Stimulated activated CD4-positive, alpha-beta T cell treated with anti-CD3 and anti-CD28 coated beads, Interleukin-2, amount 100 ng/mL, for 4 hours (primary cell): ENCODE measurements around the gene DDX5.
"Not testable (repeated sequence)": the region's sequence is repeated elsewhere in the genome, so short reads cannot be mapped to it uniquely, and the experiment has no call there.

Source experiments
- DNase-seq: peaks from one replicate; pipeline ENCODE4 v3.0.0-alpha.2; 2020; ENCODE audit warnings: low read depth

Gene DDX5

DNA sequence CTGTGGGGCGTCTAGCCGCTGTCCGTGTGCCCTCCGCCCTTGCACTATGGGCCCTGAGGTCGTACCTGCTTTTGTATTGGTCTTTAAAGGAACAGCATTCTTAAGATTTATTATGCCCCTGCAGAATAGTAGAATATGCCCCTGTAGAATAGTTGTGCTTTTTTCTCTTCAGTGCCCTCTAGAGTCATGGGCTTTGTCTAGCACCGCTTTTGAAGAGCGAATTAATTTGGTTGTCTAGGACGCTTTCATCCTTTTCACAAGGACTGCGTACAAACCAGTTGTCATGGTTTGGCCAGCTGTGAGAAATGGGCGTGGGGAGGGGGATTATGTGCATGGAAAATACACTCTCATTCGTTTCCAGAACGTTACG, 1.3 kb upstream of the DDX5 start:
- no peak for DNase-seq

GRCh38 chr17:64506576-64507412, 705 bp upstream of the DDX5 start, which contains the start of gene CEP95:
Gene CEP95, plus strand, starts transcription at chr17:64506977. Its CDS starts 121 bp downstream, at chr17:64507098.
- DNase-seq: peak; percentile 93

- peak; percentile 73 for DNase-seq
Observed at GRCh38 chr17:64505340-64506200, 519 bp downstream of the DDX5 start.

DNA sequence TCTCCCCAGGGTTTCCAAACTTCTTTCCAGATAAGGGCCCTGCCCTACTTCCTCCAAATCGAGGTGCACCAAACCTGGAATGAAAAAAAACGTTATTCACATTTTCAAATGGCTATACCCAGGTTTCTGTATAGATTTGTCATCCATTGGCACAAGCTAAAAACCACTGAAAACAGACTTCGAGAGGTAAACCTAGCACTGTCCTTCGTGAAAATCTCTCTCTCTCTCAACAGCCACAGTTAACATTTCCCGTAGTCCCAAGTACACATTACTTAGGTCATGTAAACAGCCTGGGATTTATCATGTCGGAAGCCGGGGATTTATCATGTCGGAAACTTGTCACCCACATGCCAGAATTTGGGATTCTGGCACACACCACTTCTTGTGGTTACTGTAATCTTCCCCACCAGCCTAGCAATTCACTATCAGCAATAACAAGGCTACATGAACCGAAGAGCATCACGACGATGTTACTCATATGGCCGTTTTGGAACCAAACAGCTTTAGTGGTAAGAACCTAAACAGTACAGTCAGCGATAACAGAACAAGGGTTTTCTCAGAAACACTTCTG, 1.2 kb downstream of the DDX5 start:
- DNase-seq: no peak

GRCh38 chr17:64503821-64504768, 2.0 kb downstream of the DDX5 start:
- DNase-seq: no peak

- DNase-seq: no peak
Observed at GRCh38 chr17:64503341-64503740, 2.7 kb downstream of the DDX5 start.

DNA sequence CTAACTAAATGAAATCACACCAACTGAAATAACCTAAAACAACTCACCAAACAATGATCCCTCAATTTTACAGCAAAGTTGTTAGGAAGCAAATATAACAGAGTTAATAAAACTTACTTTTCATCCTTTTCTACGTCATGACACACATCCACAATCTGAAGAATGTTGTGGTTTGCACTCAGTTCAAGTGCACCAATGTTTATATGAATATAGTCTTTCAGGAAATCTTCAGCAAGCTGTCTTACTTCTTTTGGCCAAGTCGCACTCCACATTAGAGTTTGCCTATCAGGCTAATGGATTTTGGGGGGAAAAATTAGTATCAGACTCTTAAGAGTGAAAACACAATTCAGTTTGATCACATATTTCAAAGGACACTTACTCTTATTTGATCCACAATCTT, 3.3 kb downstream of the DDX5 start:
- DNase-seq: no peak

DNA sequence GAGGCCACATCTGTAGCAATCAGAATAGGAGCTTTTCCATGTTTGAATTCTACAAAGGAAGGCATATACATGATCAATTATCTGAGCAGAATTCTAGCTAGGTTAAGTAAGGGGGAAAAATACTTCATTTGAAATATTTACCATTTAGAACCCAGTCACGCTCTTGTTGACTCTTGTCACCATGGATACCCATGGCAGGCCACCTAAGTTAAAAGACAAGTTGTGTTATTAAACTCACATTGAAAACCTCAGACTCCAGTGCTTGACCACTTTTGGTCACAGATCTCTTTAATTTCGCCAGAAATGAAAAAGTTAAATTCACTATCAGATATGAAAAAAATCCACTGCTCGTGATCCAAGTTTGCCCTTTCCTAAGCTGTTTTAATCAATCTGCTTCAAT, 4.1 kb downstream of the DDX5 start:
- no peak for DNase-seq

- no peak for DNase-seq
Observed at GRCh38 chr17:64500862-64501765, 5.0 kb downstream of the DDX5 start.

GRCh38 chr17:64500487-64500859, 5.6 kb downstream of the DDX5 start:
- DNase-seq: no peak

DNA sequence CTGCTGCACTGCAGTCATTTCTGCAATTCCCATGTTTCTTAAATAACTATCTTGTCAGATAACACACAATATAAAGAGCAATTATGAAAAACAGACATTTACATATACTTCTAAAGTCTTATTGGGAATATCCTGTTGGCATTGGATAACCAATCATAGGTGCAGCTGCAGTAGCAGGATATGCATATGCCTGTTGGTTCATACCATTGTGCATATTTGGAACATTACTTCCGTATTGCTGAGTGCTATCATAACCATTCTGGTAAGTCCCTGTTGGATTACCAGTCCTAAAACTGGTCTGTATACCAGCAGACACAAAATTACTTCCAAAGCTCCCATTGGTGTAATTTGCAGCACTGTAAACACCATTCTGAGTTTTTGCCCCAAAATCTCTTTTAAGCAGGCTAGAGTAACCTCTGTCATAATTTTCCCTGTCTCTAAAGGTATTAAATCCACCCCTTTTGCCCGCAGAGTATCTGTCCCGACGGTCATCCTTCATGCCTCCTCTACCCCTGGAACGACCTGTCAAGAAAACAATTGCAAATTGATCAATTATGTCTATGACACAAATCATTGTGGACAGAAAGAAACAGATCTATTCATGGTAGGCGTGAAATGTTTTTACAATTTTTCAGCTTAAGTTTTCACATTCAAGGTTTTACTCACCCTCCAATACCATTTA, 6.1 kb downstream of the DDX5 start:
- DNase-seq: no peak

DNA sequence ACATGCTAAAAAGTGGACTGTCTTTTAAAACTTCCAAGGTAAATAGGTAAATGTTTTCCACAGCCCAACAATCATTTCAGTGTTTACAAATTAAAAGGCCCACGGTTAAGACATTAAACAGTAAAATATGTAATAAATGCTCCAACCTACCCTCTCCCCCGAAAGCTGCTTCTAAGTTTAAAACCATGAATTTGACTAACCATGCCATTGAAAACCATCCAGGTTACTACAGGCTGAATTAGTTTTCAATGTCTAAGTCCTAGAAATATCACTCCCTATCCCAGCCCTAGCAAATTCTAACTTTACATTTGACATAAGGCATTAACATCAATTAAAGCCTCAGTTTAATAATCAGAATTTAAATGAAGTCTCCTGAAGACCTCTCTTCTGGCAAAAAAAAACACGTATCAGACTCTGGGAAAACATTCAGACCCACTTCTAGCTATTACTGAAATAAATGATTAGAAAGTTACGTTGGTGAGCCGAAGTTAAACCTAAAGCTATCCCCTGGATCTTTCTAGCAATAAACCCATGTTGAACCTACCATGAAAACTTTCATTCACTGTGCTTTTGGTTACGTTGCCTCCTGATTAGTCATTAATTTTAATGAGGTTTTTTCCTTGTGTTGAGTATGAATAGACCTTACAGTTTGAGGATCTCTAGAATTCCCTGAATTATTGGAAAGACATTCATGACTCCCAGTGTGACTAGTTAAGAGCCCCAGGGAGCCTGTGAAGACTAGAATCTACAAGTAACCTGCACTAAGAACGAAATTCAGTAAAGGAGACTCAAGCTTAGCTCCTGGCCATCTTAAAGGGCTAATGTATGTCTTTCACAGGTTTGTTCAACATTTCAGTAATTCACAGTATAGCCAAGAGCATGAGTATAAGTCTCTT, 7.5 kb downstream of the DDX5 start:
- DNase-seq: no peak

DNA sequence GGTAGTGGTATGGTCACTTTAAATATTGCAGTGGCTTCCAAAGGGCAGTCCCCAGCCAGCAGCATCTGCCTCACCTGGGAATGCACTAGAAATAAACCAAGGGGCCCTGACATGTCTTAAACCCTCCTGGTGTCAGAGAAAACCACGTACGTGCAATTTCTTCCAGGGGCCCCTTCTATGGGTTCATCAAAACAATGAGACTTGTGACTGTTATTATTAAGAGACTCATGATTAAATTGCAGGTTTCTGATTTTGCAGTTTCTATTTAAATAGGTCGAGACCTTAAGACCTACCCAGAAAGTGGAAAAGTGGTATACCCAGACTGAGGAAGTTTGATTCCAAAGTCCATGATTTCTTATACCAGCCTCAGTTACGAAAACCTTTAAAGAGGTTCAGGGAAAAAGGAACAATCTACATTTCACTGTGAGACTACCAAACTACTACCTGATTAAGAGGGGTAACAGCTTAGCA, 8.5 kb downstream of the DDX5 start:
- DNase-seq: no peak

GRCh38 chr17:64496786-64497564, 9.1 kb downstream of the DDX5 start, which contains the start of gene POLG2:
Gene POLG2, minus strand, starts transcription at chr17:64497054. Its CDS starts 86 bp downstream, at chr17:64496968.
- peak; percentile 89 for DNase-seq

GRCh38 chr17:64496348-64496785, 9.7 kb downstream of the DDX5 start:
- DNase-seq: no peak

- not testable (repeated sequence) for DNase-seq
Observed at GRCh38 chr17:64495300-64495699, 10.8 kb downstream of the DDX5 start.

- DNase-seq: no peak
Observed at GRCh38 chr17:64494121-64494520, 12.0 kb downstream of the DDX5 start.
